ENCODE results near the gene KLC1. TPM values are rescaled to one million over a fixed set of nuclear protein-coding genes. Genes with fewer than 3 reads are reported as not detected.

KLC1 gene
- total and polyA plus RNA-seq, 10 of the 15 experiments (the other 5 are each of a cell fraction or from before 2014, with no cell fraction given) = 5.5 to 137 (median 76.1) TPM

GRCh38 chr14:103692871-103693270, 63.9 kb downstream of the KLC1 start:
- DNase-seq (ENCODE audit: low read depth, low spot score) (no peak), FAIRE-seq (no peak), ATAC-seq (no peak)
- Histone ChIP-seq H3K36me3 (ENCODE audit: control insufficient read depth in 2 of 2, insufficient read depth in 2 of 2, low read length in 1 of 2) (peaks cover 11 to 17% of the 10 kb centered on the region in 2 experiments), H3K27ac (ENCODE audit: control insufficient read depth, insufficient read depth) (no peak overlapping the region), H3K27me3 (replicated peaks in 1 of 2; ENCODE audit: control insufficient read depth in 2 of 2, insufficient read depth in 2 of 2, low read length in 1 of 2) (no peaks in the 10 kb centered on the region), H3K4me2 (ENCODE audit: control insufficient read depth, insufficient read depth) (no peak overlapping the region), H3K4me3 (no peak overlapping the region), H3K79me2 (ENCODE audit: control insufficient read depth, insufficient read depth, low read length) (peaks cover 11% of the 10 kb centered on the region), H3K9me3 (replicated peaks; ENCODE audit: control insufficient read depth, insufficient read depth, low read length) (no peaks in the 10 kb centered on the region), H2AFZ (ENCODE audit: control insufficient read depth, low read depth, low read length) (no peak overlapping the region), H3K4me1 (ENCODE audit: control insufficient read depth, insufficient read depth, low read length) (peaks cover 38% of the 10 kb centered on the region), H3K9ac (ENCODE audit: control insufficient read depth, insufficient read depth, low read length) (no peak overlapping the region), H4K20me1 (ENCODE audit: control insufficient read depth, insufficient read depth) (no peaks in the 10 kb centered on the region)
- ChIA-PET CTCF (interaction anchor here (1.4 kb wide), 1 partner anchor 13 kb away, joined by 6 read pairs; no protein-coding TSS in a partner anchor), POLR2A (no interaction called here), RAD21 (ENCODE audit: unreplicated experiment) (no interaction called here), SMC1A (ENCODE audit: uncharacterized antibody, unreplicated experiment) (interaction anchor here (1.7 kb wide), 1 partner anchor 24 kb away, joined by 3 read pairs; no protein-coding TSS in a partner anchor)
- WGBS (ENCODE audit: insufficient coverage, insufficient replicate concordance, low lambda C conversion rate, missing lambda C conversion rate) = 71% methylated on average over 12 of the region's 12 CpGs
- TF ChIP-seq SKIL (IDR thresholded peaks at IDR 0.05; ENCODE audit: low read depth, poor library complexity, severe bottlenecking) (no peak), CBFB (IDR thresholded peaks at IDR 0.05; ENCODE audit: low read depth) (no peak), CREM (IDR thresholded peaks at IDR 0.05; ENCODE audit: low read depth) (no peak), ZSCAN29 (IDR thresholded peaks at IDR 0.05) (no peak), FOXK2 (IDR thresholded peaks at IDR 0.05) (no peak), SMARCA5 (IDR thresholded peaks at IDR 0.05) (no peak), PRDM15 (CRISPR knock-in tag; IDR thresholded peaks at IDR 0.05) (no peak), POLR2A (IDR thresholded peaks at IDR 0.05; ENCODE audit: low read depth, low read length) (0 out of 2 replicates have a peak, but pooled peaks have one; percentile 27)
- in situ Hi-C loops (cut with MboI) = no loop called here
- intact Hi-C loops (cut with micrococcal nuclease; ENCODE audit: unreplicated experiment) = no loop called here
- BruUV-seq (replicated peaks) = no TSS peak

Measured in GM12878 (cell line).